HG02571 (cell line): ENCODE data around the gene PET100.

Source experiments
- ATAC-seq: cut with Tn5 transposase; IDR thresholded peaks from one replicate; pipeline ENCODE4 v1.9.1; 2021; ENCODE audit warnings: mild to moderate bottlenecking, moderate library complexity; ENCODE audit not compliant: unreplicated experiment

The PET100 gene

DNA sequence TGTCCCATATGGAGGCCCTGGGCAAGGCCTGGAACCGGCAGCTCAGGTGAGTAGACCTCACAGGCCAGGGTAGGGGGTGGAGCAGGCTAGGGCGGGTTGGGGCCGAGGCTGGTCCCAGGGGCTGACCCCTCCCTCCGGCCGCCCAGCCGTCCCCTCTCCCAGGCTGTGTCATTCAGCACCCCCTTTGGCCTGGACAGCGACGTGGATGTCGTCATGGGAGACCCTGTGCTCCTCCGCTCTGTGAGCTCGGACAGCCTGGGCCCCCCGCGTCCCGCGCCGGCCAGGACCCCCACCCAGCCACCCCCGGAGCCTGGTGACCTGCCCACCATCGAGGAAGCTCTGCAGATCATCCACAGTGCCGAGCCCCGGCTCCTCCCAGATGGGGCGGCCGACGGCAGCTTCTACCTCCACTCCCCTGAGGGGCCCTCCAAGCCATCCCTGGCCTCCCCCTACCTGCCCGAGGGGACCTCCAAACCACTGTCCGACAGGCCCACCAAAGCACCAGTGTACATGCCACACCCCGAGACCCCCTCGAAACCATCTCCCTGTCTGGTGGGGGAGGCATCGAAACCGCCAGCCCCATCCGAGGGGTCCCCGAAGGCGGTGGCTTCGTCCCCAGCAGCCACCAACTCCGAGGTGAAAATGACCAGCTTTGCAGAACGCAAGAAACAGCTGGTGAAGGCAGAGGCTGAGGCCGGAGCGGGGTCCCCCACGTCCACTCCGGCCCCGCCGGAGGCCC lies 17.9 kb upstream of the PET100 start:
- ATAC-seq: no peak

DNA sequence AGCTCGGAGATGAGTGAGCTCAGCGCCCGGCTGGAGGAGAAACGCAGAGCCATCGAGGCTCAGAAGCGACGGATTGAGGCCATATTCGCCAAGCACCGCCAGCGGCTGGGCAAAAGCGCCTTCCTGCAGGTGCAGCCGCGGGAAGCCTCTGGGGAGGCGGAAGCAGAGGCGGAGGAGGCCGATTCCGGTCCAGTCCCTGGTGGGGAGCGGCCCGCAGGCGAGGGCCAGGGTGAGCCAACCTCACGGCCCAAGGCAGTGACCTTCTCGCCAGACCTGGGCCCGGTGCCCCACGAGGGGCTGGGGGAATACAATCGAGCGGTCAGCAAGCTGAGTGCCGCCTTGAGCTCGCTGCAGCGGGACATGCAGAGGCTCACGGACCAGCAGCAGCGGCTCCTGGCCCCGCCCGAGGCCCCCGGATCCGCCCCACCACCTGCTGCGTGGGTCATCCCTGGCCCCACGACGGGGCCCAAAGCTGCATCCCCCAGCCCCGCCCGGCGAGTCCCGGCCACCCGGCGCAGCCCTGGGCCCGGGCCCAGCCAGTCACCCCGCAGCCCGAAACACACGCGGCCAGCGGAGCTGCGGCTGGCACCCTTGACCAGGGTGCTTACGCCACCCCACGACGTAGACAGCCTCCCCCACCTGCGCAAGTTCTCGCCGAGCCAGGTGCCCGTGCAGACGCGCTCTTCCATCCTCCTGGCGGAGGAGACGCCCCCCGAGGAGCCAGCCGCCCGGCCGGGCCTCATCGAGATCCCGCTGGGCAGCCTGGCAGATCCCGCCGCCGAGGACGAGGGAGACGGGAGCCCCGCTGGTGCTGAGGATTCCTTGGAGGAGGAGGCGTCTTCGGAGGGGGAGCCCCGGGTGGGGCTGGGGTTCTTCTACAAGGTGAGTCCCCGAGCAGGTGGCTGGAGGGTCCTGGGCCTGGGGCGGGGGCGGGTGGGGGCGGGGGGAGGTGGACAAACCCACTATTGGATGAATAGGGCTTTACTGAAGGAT lies 17.0 kb upstream of the PET100 start:
- no peak for ATAC-seq

DNA sequence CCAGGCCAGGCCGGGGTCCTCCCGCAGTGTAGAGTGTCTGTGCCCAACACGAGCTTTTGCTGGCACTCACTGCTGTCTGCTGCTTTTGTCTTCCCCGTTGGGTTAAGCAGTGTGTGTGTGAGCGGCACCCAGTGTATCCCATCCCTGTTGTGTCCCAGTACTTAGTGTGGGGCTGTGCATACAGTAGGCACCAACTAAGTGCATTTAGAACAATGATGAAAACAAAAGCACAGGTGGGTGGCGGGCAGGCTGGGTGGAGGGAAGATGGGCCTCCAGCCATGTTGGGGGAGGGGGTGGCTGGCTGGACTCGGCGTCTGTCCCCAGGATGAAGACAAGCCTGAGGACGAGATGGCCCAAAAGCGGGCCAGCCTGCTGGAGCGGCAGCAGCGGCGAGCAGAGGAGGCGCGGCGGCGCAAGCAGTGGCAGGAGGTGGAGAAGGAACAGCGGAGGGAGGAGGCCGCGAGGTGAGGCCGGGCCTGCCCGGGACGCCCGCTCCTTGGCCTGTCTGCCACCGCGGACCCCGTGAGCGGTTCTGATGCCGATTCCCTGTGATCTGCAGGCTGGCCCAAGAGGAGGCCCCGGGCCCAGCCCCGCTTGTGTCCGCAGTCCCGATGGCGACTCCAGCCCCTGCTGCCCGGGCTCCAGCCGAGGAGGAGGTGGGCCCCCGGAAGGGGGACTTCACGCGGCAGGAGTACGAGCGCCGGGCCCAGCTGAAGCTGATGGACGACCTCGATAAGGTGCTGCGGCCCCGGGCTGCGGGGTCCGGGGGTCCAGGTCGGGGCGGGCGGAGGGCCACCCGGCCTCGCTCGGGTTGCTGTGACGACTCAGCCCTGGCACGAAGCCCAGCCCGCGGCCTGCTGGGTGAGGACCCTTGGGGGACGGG lies 14.5 kb upstream of the PET100 start:
- no peak for ATAC-seq

- no peak for ATAC-seq
Measured at GRCh38 chr19:7617172-7617571, 12.4 kb upstream of the PET100 start.

GRCh38 chr19:7617735-7618134 lies 11.9 kb upstream of the PET100 start:
- no peak for ATAC-seq

- ATAC-seq: no peak
Measured at GRCh38 chr19:7618348-7618747, 11.2 kb upstream of the PET100 start.

- ATAC-seq: no peak
Measured at GRCh38 chr19:7618771-7619510, 10.7 kb upstream of the PET100 start.

GRCh38 chr19:7619671-7620441 lies 9.7 kb upstream of the PET100 start:
- no peak for ATAC-seq

DNA sequence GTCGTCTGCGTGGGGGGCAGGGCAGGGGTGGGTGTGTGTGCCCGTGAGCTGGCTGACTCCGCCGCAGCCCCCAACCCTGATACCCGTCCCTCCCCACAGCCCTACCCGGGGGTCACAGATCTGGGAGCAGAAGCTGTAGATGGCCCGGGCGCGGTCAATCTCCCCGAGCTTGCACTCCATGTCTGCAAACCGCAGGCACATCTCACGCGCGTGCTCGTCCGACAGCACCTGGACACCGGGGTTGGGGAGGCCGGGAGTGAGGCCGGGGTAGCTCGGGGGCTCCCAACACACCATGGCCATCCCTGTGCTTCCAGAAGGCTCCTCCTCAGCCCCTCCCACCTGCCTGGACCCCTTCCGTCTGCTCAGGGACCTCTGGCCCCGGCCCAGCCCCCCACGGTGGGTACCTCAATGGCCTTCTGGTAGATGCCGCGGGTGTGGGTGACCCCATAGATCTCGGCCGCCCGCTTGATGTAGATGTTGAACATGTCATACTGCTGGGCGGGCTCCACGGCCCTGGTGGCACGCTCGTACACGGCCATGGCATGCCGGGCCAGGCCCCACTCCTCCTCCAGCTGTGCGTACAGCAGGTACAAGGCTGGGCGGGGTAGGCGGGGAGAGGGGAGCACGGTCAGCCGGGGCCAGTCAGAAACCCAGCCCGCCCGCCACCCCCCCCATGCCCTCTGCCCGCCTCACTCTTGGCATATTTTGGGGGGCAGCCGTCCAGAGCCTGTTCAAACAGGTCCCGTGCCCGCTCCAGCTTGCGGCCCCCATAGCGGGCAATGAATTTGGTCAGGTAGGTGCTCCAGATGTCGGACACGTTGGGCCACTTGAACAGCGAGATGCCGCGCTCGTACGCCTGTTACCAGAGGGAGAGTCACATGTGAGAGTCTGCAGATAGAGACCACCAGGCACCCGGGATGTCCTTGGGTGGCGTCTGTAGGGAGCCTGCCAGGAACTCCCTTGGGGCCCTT lies 8.9 kb upstream of the PET100 start:
- no peak for ATAC-seq

GRCh38 chr19:7622933-7623685 lies 6.5 kb upstream of the PET100 start:
- ATAC-seq: no peak

GRCh38 chr19:7623725-7624603 lies 5.6 kb upstream of the PET100 start:
- no peak for ATAC-seq

GRCh38 chr19:7624810-7625209 lies 4.8 kb upstream of the PET100 start:
- no peak for ATAC-seq

- ATAC-seq: no peak
Measured at GRCh38 chr19:7625763-7626372, 3.7 kb upstream of the PET100 start.

DNA sequence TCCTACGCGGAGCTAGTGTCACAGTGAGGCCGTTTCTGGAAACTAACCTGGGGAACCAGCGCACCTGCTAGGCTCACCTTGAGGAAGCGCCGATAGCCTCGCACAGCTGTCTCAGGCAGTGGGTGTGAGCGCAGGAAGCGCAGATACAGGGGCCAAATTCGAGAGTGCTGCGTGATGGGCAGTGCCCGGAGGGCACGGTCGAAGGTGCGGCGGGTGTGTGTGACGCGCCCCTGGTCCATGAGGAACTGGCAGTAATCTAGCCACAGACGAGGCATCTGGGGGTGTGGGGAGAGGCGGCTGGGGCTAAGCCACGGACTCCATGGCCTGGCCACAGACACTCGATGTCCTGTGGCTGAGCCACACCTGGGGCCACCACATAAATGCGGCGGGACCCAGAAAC lies 2.4 kb upstream of the PET100 start:
- ATAC-seq: no peak

DNA sequence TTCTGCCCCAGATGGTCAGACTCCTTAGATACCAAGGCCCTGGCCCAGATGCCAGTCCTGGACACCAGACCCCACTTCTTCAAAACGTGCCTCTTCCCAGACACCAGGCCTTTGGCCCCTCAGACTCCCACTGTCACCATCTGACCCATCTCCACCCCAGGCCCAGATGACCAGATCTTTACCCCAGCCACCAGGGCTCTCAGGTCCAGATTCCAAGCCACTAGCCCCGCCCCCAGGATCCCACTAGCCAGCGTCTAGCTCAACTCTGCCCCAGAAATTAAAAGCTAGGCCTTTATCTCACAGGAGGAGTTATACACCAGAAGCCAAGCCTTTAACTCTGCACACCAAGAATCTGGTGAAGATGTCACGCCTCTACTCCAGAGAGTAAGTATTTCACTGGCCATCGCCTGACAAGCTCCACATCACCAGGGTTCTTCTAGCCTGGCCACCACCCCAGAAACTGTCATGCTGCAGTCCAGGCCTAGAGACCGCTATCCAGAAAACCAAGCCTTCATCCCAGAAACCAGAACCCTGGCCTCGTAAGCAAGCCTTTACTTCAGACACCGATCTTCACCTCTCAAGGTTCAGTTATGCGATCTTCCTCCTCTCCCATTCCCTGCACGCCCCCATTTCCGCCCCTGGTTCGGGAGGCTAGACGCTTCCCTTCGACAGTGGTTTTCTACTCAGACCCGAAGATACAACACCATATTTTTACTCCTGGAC lies 843 bp upstream of the PET100 start:
- ATAC-seq: no peak

- ATAC-seq: no peak
Measured at GRCh38 chr19:7631577-7631976, 2.0 kb downstream of the PET100 start.
